Smooth muscle cell (in vitro differentiated cells): ENCODE results near the gene KSR2. TPM values are rescaled to one million over a fixed set of nuclear protein-coding genes. Genes with fewer than 3 reads are reported as not detected.

Experiments
- DNase-seq: peaks from one replicate; lab custom pipeline; 2025; ENCODE audit not compliant: unreplicated experiment; lab: John Stamatoyannopoulos, UW
- H2AFZ ChIP-seq: fragments of 200-600 bp; sonication (generic); 2 replicates; pipeline ENCODE4 v1.6.0; 2016; ENCODE audit warnings: antibody characterized with exemption, low read depth, mild to moderate bottlenecking
- H3F3A ChIP-seq: fragments of 200-600 bp; sonication (generic); 2 replicates; pipeline ENCODE4 v1.6.0; 2017; ENCODE audit warnings: antibody characterized with exemption, low read depth
- H3K27ac ChIP-seq: fragments of 200-600 bp; sonication (generic); 2 replicates; pipeline ENCODE4 v1.5.1; 2016; ENCODE audit warnings: low read depth, mild to moderate bottlenecking
- H3K27me3 ChIP-seq: fragments of 200-600 bp; sonication (generic); 2 replicates; pipeline ENCODE4 v1.6.1; 2016; ENCODE audit warnings: low read depth, mild to moderate bottlenecking
- H3K36me3 ChIP-seq: fragments of 200-600 bp; sonication (generic); 2 replicates; pipeline ENCODE4 v1.5.1; 2016; ENCODE audit warnings: low read depth
- H3K4me1 ChIP-seq: fragments of 200-600 bp; sonication (generic); 2 replicates; pipeline ENCODE4 v1.5.1; 2016; ENCODE audit warnings: low read depth
- H3K4me2 ChIP-seq: fragments of 200-600 bp; sonication (generic); 2 replicates; pipeline ENCODE4 v1.6.0; 2016; ENCODE audit warnings: mild to moderate bottlenecking
- H3K4me3 ChIP-seq: fragments of 200-600 bp; sonication (generic); 2 replicates; pipeline ENCODE4 v1.5.1; 2016; ENCODE audit warnings: mild to moderate bottlenecking
- H3K79me2 ChIP-seq: fragments of 200-600 bp; sonication (generic); 2 replicates; pipeline ENCODE4 v1.6.0; 2016; ENCODE audit warnings: low read depth, mild to moderate bottlenecking
- H3K9ac ChIP-seq: fragments of 200-600 bp; sonication (generic); 2 replicates; pipeline ENCODE4 v1.6.0; 2016; ENCODE audit warnings: low read depth
- H3K9me3 ChIP-seq: fragments of 200-600 bp; sonication (generic); replicated peaks from 2 replicates; pipeline ENCODE4 v1.5.1; 2016; ENCODE audit warnings: low read depth
- H4K20me1 ChIP-seq: fragments of 200-600 bp; sonication (generic); 2 replicates; pipeline ENCODE4 v1.6.0; 2016; ENCODE audit warnings: low read depth
- WGBS: methylation state at CpG from one replicate; pipeline ENCODE4 v1.1.7; 2016; ENCODE audit warnings: low lambda C conversion rate; 5-methylcytosine and 5-hydroxymethylcytosine counted together
- polyA plus RNA-seq: library from polyadenylated mRNA; unstranded; fragments of >200 nt; fragmentation: Nextera tagmentation; extraction: Ambion mirVana; gene quantifications from 2 replicates; pipeline ENCODE4 v1.2.1, GENCODE V29; 2016
- total RNA-seq: library from RNA; depleted of rRNA; stranded (reverse); fragments of >200 nt; gene quantifications from 2 replicates; pipeline ENCODE4 v1.2.3, GENCODE V29; 2014
- TF ChIP-seq, protein P1 (sequence below): fragments of 200-600 bp; sonication (generic); IDR thresholded peaks from 2 replicates; pipeline ENCODE4 v1.5.1; 2017; ENCODE audit warnings: borderline replicate concordance, mild to moderate bottlenecking, antibody characterized with exemption; ENCODE audit not compliant: insufficient read depth, poor library complexity, severe bottlenecking

KSR2 gene
- total and polyA plus RNA-seq, 2 experiments from 2014 or later = 0.04 TPM; not detected in 1

DNA sequence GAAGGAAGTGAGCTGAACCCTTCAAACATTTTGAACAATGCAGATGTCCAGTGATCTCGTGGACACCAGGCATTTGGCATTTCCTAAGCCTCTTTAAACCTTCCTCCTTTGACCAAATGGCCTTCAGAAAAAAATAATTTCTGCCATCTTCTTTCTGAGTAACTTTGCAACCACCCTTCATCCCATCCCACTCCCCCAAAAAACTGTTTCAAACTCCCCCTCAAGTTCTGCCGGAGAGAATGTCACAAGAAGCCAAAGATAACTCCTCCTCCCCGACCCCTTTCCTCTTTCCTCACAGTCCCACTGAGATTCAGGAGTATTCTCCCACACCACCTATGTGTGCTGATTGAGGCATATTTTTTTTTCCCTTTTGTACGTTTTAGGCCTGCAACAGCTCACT is 1.7 kb downstream of the KSR2 start:
- H3K36me3 ChIP-seq = no peaks in the 10 kb centered on the region
- H3K9me3 ChIP-seq = no peaks in the 10 kb centered on the region
- H3K9ac ChIP-seq = no peak overlapping the region
- no peak overlapping the region for H3K4me2 ChIP-seq
- H3F3A ChIP-seq = no peaks in the 10 kb centered on the region
- DNase-seq = no peak
- WGBS = 70% methylated on average over 4 of the region's 4 CpGs
- H4K20me1 ChIP-seq = no peaks in the 10 kb centered on the region
- no peaks in the 10 kb centered on the region for H3K79me2 ChIP-seq
- no peak overlapping the region for H3K4me3 ChIP-seq
- no peak overlapping the region for H3K27ac ChIP-seq
- H3K27me3 ChIP-seq = peaks cover 59% of the 10 kb centered on the region
- TF ChIP-seq, protein P1, sequence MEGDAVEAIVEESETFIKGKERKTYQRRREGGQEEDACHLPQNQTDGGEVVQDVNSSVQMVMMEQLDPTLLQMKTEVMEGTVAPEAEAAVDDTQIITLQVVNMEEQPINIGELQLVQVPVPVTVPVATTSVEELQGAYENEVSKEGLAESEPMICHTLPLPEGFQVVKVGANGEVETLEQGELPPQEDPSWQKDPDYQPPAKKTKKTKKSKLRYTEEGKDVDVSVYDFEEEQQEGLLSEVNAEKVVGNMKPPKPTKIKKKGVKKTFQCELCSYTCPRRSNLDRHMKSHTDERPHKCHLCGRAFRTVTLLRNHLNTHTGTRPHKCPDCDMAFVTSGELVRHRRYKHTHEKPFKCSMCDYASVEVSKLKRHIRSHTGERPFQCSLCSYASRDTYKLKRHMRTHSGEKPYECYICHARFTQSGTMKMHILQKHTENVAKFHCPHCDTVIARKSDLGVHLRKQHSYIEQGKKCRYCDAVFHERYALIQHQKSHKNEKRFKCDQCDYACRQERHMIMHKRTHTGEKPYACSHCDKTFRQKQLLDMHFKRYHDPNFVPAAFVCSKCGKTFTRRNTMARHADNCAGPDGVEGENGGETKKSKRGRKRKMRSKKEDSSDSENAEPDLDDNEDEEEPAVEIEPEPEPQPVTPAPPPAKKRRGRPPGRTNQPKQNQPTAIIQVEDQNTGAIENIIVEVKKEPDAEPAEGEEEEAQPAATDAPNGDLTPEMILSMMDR = no peak
- no peak overlapping the region for H2AFZ ChIP-seq
- peaks cover 4% of the 10 kb centered on the region for H3K4me1 ChIP-seq

DNA sequence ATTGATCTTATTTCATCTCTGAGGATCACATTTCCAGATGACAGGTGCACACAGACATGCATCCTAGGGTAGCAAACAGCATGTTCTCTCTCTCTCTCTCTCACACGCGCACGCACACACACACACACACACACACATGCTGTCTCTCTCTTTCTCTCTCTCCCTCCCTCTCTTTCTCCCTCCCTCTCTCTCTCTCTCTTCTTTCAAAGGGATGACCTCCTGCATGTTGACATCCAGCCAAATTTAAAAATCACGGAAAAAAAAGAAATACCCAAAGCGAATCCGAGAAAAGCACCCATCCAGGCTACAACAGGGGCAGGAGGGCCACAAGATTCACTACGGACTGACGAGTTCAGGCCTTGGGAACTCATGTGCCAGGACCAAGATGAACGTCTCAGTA is 2.3 kb downstream of the KSR2 start:
- Histone ChIP-seq H4K20me1 (no peaks in the 10 kb centered on the region), H3K79me2 (no peaks in the 10 kb centered on the region), H3K27me3 (peaks cover 59% of the 10 kb centered on the region), H3K4me3 (no peak overlapping the region), H3K4me1 (peaks cover 4% of the 10 kb centered on the region), H3K9ac (no peak overlapping the region), H3K27ac (no peak overlapping the region), H3K9me3 (no peaks in the 10 kb centered on the region), H3F3A (no peaks in the 10 kb centered on the region), H2AFZ (no peak overlapping the region), H3K4me2 (no peak overlapping the region), H3K36me3 (no peaks in the 10 kb centered on the region)
- TF ChIP-seq, protein P1 = no peak
- 63% methylated on average over 9 of the region's 9 CpGs for WGBS
- no peak for DNase-seq

DNA sequence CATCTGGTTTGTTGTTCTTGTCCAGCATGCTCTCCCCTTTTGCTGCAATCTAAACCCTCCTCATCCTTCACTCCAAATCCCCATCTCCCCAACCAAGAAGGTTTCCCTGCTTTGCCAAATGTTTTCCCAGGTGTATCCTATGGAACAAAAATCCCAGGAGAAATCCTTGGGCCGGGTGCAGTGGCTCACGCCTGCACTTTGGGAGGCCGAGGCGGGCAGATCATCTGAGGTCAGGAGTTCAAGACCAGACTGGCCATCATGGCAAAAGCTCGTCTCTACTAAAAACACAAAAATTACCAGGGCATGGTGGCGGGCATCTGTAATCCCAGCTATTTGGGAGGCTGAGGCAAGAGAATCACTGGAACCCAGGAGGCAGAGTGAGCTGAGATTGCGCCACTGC is 5.0 kb downstream of the KSR2 start:
- Histone ChIP-seq H2AFZ (no peak overlapping the region), H3K36me3 (no peaks in the 10 kb centered on the region), H3K4me3 (no peak overlapping the region), H3F3A (no peaks in the 10 kb centered on the region), H3K9me3 (no peaks in the 10 kb centered on the region), H4K20me1 (no peaks in the 10 kb centered on the region), H3K4me1 (peaks cover 4% of the 10 kb centered on the region), H3K27ac (no peak overlapping the region), H3K79me2 (no peaks in the 10 kb centered on the region), H3K27me3 (peaks cover 42% of the 10 kb centered on the region), H3K4me2 (no peak overlapping the region), H3K9ac (no peak overlapping the region)
- no peak for DNase-seq
- WGBS = 90% methylated on average over 7 of the region's 7 CpGs
- TF ChIP-seq, protein P1 = no peak

DNA sequence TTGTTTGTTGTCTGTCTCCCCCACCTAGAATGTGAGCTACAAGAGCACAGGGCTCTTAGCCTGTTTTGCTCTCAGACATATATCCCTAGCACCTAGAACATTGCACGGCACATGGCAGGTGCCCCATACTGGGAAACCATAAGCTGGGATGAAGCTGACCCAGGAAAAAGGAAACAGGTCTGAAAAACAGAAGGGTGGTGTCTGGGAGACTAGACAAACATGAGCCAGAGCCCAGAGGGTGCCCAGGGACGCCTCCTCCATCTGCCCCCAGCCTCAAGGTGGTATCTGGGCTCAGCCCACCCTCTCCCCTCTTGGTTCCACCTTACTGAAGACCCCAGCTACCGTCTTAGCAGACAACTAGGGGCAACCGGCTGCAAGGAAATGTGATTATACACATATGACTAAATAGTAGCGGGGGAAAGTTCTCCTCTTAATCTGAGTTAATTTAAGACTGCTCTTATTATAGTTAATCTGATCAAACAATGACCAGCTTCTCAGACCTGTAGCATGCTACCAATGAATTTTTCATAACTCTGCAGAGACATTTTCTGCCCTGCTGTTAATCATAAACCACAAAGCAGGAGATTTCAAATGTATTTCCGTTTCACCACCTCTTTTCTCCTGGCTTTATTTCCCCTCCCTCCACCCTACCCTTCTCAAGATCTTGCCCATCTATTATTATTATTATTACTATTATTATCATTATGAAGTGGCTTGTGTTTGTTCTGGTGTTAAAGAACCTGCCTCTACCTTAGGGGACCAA is 31.9 kb downstream of the KSR2 start:
- Histone ChIP-seq H3K4me2 (no peak overlapping the region), H2AFZ (no peak overlapping the region), H3K9ac (no peak overlapping the region), H3K79me2 (no peaks in the 10 kb centered on the region), H3K27me3 (no peaks in the 10 kb centered on the region), H3K27ac (no peak overlapping the region), H4K20me1 (no peaks in the 10 kb centered on the region), H3K4me1 (no peaks in the 10 kb centered on the region), H3K4me3 (no peak overlapping the region), H3K9me3 (no peaks in the 10 kb centered on the region), H3K36me3 (no peaks in the 10 kb centered on the region), H3F3A (no peaks in the 10 kb centered on the region)
- TF ChIP-seq, protein P1 = no peak
- 89% methylated on average over 6 of the region's 6 CpGs for WGBS
- no peak for DNase-seq
